H9 (cell line): ENCODE results near the gene GNB1L. TPM values are rescaled to one million over a fixed set of nuclear protein-coding genes. Genes with fewer than 3 reads are reported as not detected.

Experiments
- DNase-seq: peaks from one replicate; pipeline ENCODE4 v3.0.0-alpha.2; 2017
- H2AFZ ChIP-seq: one replicate; pipeline ENCODE4 v1.6.1; 2013; ENCODE audit warnings: mild to moderate bottlenecking, low read length, control low read depth, moderate library complexity
- H2AK5ac ChIP-seq: 2 replicates; pipeline ENCODE4 v1.6.1; 2013; ENCODE audit warnings: low read length, control low read depth, mixed read lengths; ENCODE audit not compliant: insufficient read length
- H2BK120ac ChIP-seq: one replicate; pipeline ENCODE4 v1.6.1; 2013; ENCODE audit warnings: low read depth, mild to moderate bottlenecking, low read length, control low read depth, inconsistent platforms; ENCODE audit not compliant: poor library complexity, severe bottlenecking
- H2BK12ac ChIP-seq: 2 replicates; pipeline ENCODE4 v1.6.1; 2013; ENCODE audit warnings: low read length, control low read depth, mixed read lengths, low read depth; ENCODE audit not compliant: insufficient read length
- H2BK15ac ChIP-seq: 2 replicates; pipeline ENCODE4 v1.6.1; 2013; ENCODE audit warnings: low read depth, low read length, control low read depth
- H2BK20ac ChIP-seq: one replicate; pipeline ENCODE4 v1.6.1; 2013; ENCODE audit warnings: low read depth, mild to moderate bottlenecking, low read length, control low read depth, inconsistent platforms; ENCODE audit not compliant: poor library complexity, severe bottlenecking
- H2BK5ac ChIP-seq: 2 replicates; pipeline ENCODE4 v1.6.1; 2013; ENCODE audit warnings: low read length, control low read depth, mixed read lengths; ENCODE audit not compliant: insufficient read length
- H3K14ac ChIP-seq: 2 replicates; pipeline ENCODE4 v1.6.1; 2013; ENCODE audit warnings: low read length, control low read depth; ENCODE audit not compliant: insufficient read depth
- H3K18ac ChIP-seq: 2 replicates; pipeline ENCODE4 v1.6.1; 2013; ENCODE audit warnings: low read depth, mild to moderate bottlenecking, mixed read lengths, low read length, control low read depth; ENCODE audit not compliant: insufficient read length
- H3K23ac ChIP-seq: 2 replicates; pipeline ENCODE4 v1.6.1; 2013; ENCODE audit warnings: low read length, control low read depth, mixed read lengths, low read depth; ENCODE audit not compliant: insufficient read length
- H3K23me2 ChIP-seq: 2 replicates; pipeline ENCODE4 v1.6.1; 2013; ENCODE audit warnings: low read depth, mild to moderate bottlenecking, mixed read lengths, low read length, control low read depth; ENCODE audit not compliant: insufficient read length, poor library complexity, severe bottlenecking
- H3K27ac ChIP-seq: 2 replicates; pipeline ENCODE4 v1.5.1; 2013; ENCODE audit warnings: low read length, control low read depth, mixed read lengths, low read depth; ENCODE audit not compliant: insufficient read length
- H3K27me3 ChIP-seq: 2 replicates; pipeline ENCODE4 v1.6.1; 2013; ENCODE audit warnings: low read length, control low read depth, inconsistent platforms; ENCODE audit not compliant: insufficient read depth
- H3K4ac ChIP-seq: 2 replicates; pipeline ENCODE4 v1.6.1; 2013; ENCODE audit warnings: low read depth, mild to moderate bottlenecking, control low read depth, inconsistent platforms, low read length, moderate library complexity
- H3K4me1 ChIP-seq: 2 replicates; pipeline ENCODE4 v1.6.1; 2013; ENCODE audit warnings: low read length, control low read depth, inconsistent platforms; ENCODE audit not compliant: insufficient read depth
- H3K4me2 ChIP-seq: 2 replicates; pipeline ENCODE4 v1.6.1; 2013; ENCODE audit warnings: low read length, control low read depth, mixed read lengths; ENCODE audit not compliant: insufficient read length, insufficient read depth
- H3K56ac ChIP-seq: 2 replicates; pipeline ENCODE4 v1.6.1; 2013; ENCODE audit warnings: low read depth, mild to moderate bottlenecking, mixed read lengths, low read length, control low read depth; ENCODE audit not compliant: insufficient read length
- H3K79me1 ChIP-seq: 2 replicates; pipeline ENCODE4 v1.6.1; 2013; ENCODE audit warnings: low read depth, mild to moderate bottlenecking, moderate library complexity, low read length, control low read depth, inconsistent platforms; ENCODE audit not compliant: insufficient read depth, poor library complexity, severe bottlenecking
- H3K79me2 ChIP-seq: 2 replicates; pipeline ENCODE4 v1.6.1; 2013; ENCODE audit warnings: low read length, control low read depth, inconsistent platforms; ENCODE audit not compliant: insufficient read depth
- H3K9ac ChIP-seq: 2 replicates; pipeline ENCODE4 v1.6.1; 2013; ENCODE audit warnings: low read length, control low read depth, mixed read lengths; ENCODE audit not compliant: insufficient read length; ENCODE audit errors: extremely low read depth
- H3K9me3 ChIP-seq: one replicate; pipeline ENCODE4 v1.6.1; 2013; ENCODE audit warnings: low read depth, low read length, inconsistent platforms; ENCODE audit not compliant: control insufficient read depth
- H3T11ph ChIP-seq: one replicate; pipeline ENCODE4 v1.6.1; 2013; ENCODE audit warnings: mild to moderate bottlenecking, low read length, control low read depth, inconsistent platforms
- H4K20me1 ChIP-seq: one replicate; pipeline ENCODE4 v1.6.1; 2013; ENCODE audit not compliant: control insufficient read depth, insufficient read length, insufficient read depth
- H4K5ac ChIP-seq: 2 replicates; pipeline ENCODE4 v1.6.1; 2013; ENCODE audit warnings: low read depth, mild to moderate bottlenecking, mixed read lengths, low read length, control low read depth; ENCODE audit not compliant: insufficient read length
- H4K8ac ChIP-seq: replicated peaks from 2 replicates; pipeline ENCODE4 v1.6.1; 2013; ENCODE audit warnings: low read length, control low read depth, mixed read lengths, low read depth; ENCODE audit not compliant: insufficient read length
- H4K91ac ChIP-seq: 2 replicates; pipeline ENCODE4 v1.6.1; 2013; ENCODE audit warnings: low read depth, mild to moderate bottlenecking, moderate library complexity, mixed read lengths, low read length, control low read depth; ENCODE audit not compliant: insufficient read length
- H3K27ac Mint-ChIP-seq, 3 experiments: 2 replicates in 2 of 3; 3 replicates in 1 of 3; pipeline ENCODE4 v1.8.0; 2020 to 2021; ENCODE audit warnings: mixed read lengths in 3 of 3, mild to moderate bottlenecking in 1 of 3, moderate library complexity in 1 of 3
- H3K27me3 Mint-ChIP-seq: 2 replicates; pipeline ENCODE4 v1.8.0; 2021; ENCODE audit warnings: low read depth, mild to moderate bottlenecking, moderate library complexity, mixed read lengths
- H3K36me3 Mint-ChIP-seq, 3 experiments: 2 replicates in 2 of 3; 3 replicates in 1 of 3; pipeline ENCODE4 v1.8.0; 2020 to 2021; ENCODE audit warnings: low read depth in 3 of 3, mixed read lengths in 3 of 3; ENCODE audit not compliant: insufficient read depth in 1 of 3
- H3K4me1 Mint-ChIP-seq, 2 experiments: 2 replicates each; pipeline ENCODE4 v1.8.0; 2020; ENCODE audit warnings: mixed read lengths in 2 of 2
- H3K4me3 Mint-ChIP-seq, 2 experiments: 2 replicates in 1 of 2; 3 replicates in 1 of 2; pipeline ENCODE4 v1.8.0; 2020 to 2021; ENCODE audit warnings: mild to moderate bottlenecking in 2 of 2, mixed read lengths in 2 of 2, moderate library complexity in 1 of 2
- H3K9me3 Mint-ChIP-seq, 2 experiments: 2 replicates in 1 of 2; 3 replicates in 1 of 2; pipeline ENCODE4 v1.8.0; 2020; ENCODE audit warnings: mild to moderate bottlenecking in 2 of 2, mixed read lengths in 2 of 2, moderate library complexity in 1 of 2
- WGBS: extraction: QIAGEN DNeasy Blood & Tissue Kit; methylation state at CpG from one replicate; pipeline ENCODE4 v1.1.7; 2013; ENCODE audit warnings: missing lambda C conversion rate, low lambda C conversion rate, mixed read lengths; ENCODE audit not compliant: insufficient read length; ENCODE audit errors: extremely low coverage; 5-methylcytosine and 5-hydroxymethylcytosine counted together
- long read RNA-seq: library from polyadenylated mRNA; unstranded; transcript quantifications from one replicate; pipeline ENCODE4 v2.0.0, GENCODE V29; 2020
- total RNA-seq: library from RNA; stranded (reverse); gene quantifications from 2 replicates; pipeline ENCODE4 v1.2.1, GENCODE V29; 2021
- TF ChIP-seq, protein P1 (sequence below): fragments of 200-600 bp; sonication (generic); conservative IDR thresholded peaks from 3 replicates; pipeline ENCODE4 v1.8.0; 2021; ENCODE audit warnings: antibody characterized with exemption, mild to moderate bottlenecking

Gene GNB1L
- 22.4 and 22.9 TPM in 2 replicates for total RNA-seq
- long read RNA-seq, full-length matches to known transcripts: 193 of 395 reads
- long read RNA-seq, partial matches to known transcripts: 20 of 395 reads
- long read RNA-seq, other reads (novel, unspliced or antisense): 182 of 395 reads

GRCh38 chr22:19854778-19855503 is at the start of gene GNB1L, which contains the start of gene RTL10:
Gene GNB1L (minus strand): TSS chr22:19854874. CDS start chr22:19821355, 33,519 bp downstream.
Gene RTL10 (minus strand): TSS chr22:19854874. CDS start chr22:19852261, 2,613 bp downstream.
- Histone ChIP-seq H3K4ac (no peak within 1 kb of the TSS), H4K91ac (no peak within 1 kb of the TSS), H3K4me1 (no peaks in the 10 kb centered on the region; the same call in 1 of the 2 replicates), H3K56ac (no peak within 1 kb of the TSS), H3T11ph (no peak within 1 kb of the TSS), H4K5ac (no peak within 1 kb of the TSS), H3K4me2 (peak within 1 kb of the TSS; percentile 83), H3K9ac (peak within 1 kb of the TSS; percentile 53), H3K27ac (no peak within 1 kb of the TSS), H3K23me2 (peaks cover 17% of the 10 kb centered on the region), H2AFZ (no peak within 1 kb of the TSS), H3K23ac (no peak within 1 kb of the TSS), H3K14ac (peak within 1 kb of the TSS; percentile 85), H2BK15ac (no peak within 1 kb of the TSS), H4K20me1 (no peaks in the 10 kb centered on the region), H3K9me3 (no peaks in the 10 kb centered on the region), H2BK120ac (no peak within 1 kb of the TSS), H4K8ac (no peak within 1 kb of the TSS), H3K18ac (peak within 1 kb of the TSS; percentile 85), H3K79me1 (peaks cover 10% of the 10 kb centered on the region), H2BK20ac (no peak within 1 kb of the TSS), H2BK12ac (no peak within 1 kb of the TSS), H3K79me2 (peaks cover 13% of the 10 kb centered on the region; the same call in 1 of the 2 replicates), H2BK5ac (no peak within 1 kb of the TSS), H3K27me3 (no peaks in the 10 kb centered on the region), H2AK5ac (no peak within 1 kb of the TSS)
- peaks cover 38 to 40% of the 10 kb centered on the region in 2 experiments for H3K4me1 Mint-ChIP-seq
- no peaks in the 10 kb centered on the region for H3K9me3 Mint-ChIP-seq
- WGBS: no CpG with 5 or more reads among the region's 81 CpGs
- H3K27me3 Mint-ChIP-seq: no peaks in the 10 kb centered on the region; the same call in 1 of the 2 replicates
- TF ChIP-seq, protein P1, sequence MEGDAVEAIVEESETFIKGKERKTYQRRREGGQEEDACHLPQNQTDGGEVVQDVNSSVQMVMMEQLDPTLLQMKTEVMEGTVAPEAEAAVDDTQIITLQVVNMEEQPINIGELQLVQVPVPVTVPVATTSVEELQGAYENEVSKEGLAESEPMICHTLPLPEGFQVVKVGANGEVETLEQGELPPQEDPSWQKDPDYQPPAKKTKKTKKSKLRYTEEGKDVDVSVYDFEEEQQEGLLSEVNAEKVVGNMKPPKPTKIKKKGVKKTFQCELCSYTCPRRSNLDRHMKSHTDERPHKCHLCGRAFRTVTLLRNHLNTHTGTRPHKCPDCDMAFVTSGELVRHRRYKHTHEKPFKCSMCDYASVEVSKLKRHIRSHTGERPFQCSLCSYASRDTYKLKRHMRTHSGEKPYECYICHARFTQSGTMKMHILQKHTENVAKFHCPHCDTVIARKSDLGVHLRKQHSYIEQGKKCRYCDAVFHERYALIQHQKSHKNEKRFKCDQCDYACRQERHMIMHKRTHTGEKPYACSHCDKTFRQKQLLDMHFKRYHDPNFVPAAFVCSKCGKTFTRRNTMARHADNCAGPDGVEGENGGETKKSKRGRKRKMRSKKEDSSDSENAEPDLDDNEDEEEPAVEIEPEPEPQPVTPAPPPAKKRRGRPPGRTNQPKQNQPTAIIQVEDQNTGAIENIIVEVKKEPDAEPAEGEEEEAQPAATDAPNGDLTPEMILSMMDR: no peak
- DNase-seq: peak; percentile 94
- peaks cover 27 to 40% (median 36%) of the 10 kb centered on the region in 3 experiments; a peak in 6 of 7 replicates for H3K36me3 Mint-ChIP-seq
- H3K27ac Mint-ChIP-seq: peak within 1 kb of the TSS in 2 of 3 experiments; percentile 92 to 96; a peak in 5 of 7 replicates
- peak within 1 kb of the TSS; percentile 90 to 91 for H3K4me3 Mint-ChIP-seq
